ENCODE data around the gene MEF2D.

Gene MEF2D

GRCh38 chr1:156525071-156525501 is 24.5 kb upstream of the MEF2D start:
- no peak for TF ChIP-seq CTCF (IDR thresholded peaks at IDR 0.05; ENCODE audit: low read depth, low read length)
- DNase-seq (ENCODE audit: extremely low read depth, low read depth): no peak

GRCh38 chr1:156524481-156524869 is 23.9 kb upstream of the MEF2D start:
- no peak for DNase-seq (ENCODE audit: extremely low read depth, low read depth)
- no peak for TF ChIP-seq CTCF (IDR thresholded peaks at IDR 0.05; ENCODE audit: low read depth, low read length)

- TF ChIP-seq CTCF (IDR thresholded peaks at IDR 0.05; ENCODE audit: low read depth, low read length): no peak
- no peak for DNase-seq (ENCODE audit: extremely low read depth, low read depth)
Measured at GRCh38 chr1:156523801-156524480, 23.4 kb upstream of the MEF2D start.

- TF ChIP-seq CTCF (IDR thresholded peaks at IDR 0.05; ENCODE audit: low read depth, low read length): no peak
- no peak for DNase-seq (ENCODE audit: extremely low read depth, low read depth)
Measured at GRCh38 chr1:156522443-156522970, 21.9 kb upstream of the MEF2D start.

- DNase-seq (ENCODE audit: extremely low read depth, low read depth): no peak
- TF ChIP-seq CTCF (IDR thresholded peaks at IDR 0.05; ENCODE audit: low read depth, low read length): no peak
Measured at GRCh38 chr1:156517748-156518147, 17.2 kb upstream of the MEF2D start.

- no peak for TF ChIP-seq CTCF (IDR thresholded peaks at IDR 0.05; ENCODE audit: low read depth, low read length)
- DNase-seq (ENCODE audit: extremely low read depth, low read depth): no peak
Measured at GRCh38 chr1:156516821-156517220, 16.2 kb upstream of the MEF2D start.

GRCh38 chr1:156515956-156516355 is 15.4 kb upstream of the MEF2D start:
- TF ChIP-seq CTCF (IDR thresholded peaks at IDR 0.05; ENCODE audit: low read depth, low read length): no peak
- no peak for DNase-seq (ENCODE audit: extremely low read depth, low read depth)

Measured in AG09319 (cell line).